ENCODE data around the gene MRPS25. TPM values are rescaled to one million over a fixed set of nuclear protein-coding genes. Genes with fewer than 3 reads are reported as not detected.

The MRPS25 gene
- total RNA-seq, 1 experiment from 2014 or later, result 60.6 TPM

DNA sequence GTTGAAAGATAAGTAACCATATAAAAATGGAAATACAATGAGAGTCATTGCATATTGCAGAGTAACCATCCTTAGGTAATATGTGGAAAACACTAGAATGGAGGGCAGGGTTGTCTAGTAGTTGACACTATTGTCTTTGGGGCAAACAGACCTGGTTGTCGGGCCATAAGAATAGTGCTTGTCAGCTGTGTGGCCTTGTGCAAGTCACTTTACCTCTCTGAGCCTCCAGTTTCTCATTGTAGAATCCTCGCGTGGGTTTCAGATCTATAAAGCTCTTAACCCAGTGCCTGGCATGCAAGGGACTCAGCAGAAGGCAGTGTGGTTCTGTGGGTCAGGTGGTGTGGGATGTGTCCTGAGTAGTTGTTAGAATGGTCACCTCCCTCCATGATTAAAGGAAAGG is 32.0 kb downstream of the MRPS25 start:
- H3K36me3 ChIP-seq (ENCODE audit: insufficient read depth, low read length), result peaks cover 7% of the 10 kb centered on the region

DNA sequence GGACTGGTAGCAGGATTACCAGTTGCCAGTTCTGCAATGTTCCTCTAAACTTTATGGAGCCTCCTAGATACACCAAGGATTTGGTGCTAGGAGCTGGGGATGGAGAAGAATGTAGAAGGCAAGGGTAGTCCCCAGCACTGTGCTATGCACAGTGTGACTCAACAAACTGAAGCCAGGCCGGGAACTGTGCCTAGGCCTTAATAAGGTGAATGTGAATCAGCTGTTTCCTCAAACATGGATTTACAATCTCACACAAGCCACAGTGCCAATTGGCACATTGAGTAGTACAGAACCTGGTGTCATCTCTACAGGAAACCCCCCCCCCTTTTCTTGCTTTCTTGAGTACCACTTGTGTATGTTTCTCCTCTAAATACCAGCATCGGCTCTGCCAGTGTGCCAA is 32.5 kb downstream of the MRPS25 start:
- no peak overlapping the region for H3K4me2 ChIP-seq (ENCODE audit: low read depth, low read length, poor library complexity, severe bottlenecking)
- H3K79me2 ChIP-seq (ENCODE audit: low read length), result no peaks in the 10 kb centered on the region
- H4K20me1 ChIP-seq (ENCODE audit: insufficient read depth, low read depth, low read length), result no peaks in the 10 kb centered on the region
- H3K9me2 ChIP-seq (replicated peaks; ENCODE audit: insufficient read depth, low read length), result no peaks in the 10 kb centered on the region
- H3K27ac ChIP-seq (ENCODE audit: low read length), result no peak overlapping the region
- H3K9ac ChIP-seq (ENCODE audit: low read length), result no peak overlapping the region
- H3K9me3 ChIP-seq (ENCODE audit: low read length), result no peaks in the 10 kb centered on the region
- H3K4me3 ChIP-seq (ENCODE audit: low read length), result no peak overlapping the region
- peaks cover 7% of the 10 kb centered on the region for H3K36me3 ChIP-seq (ENCODE audit: insufficient read depth, low read length)
- no peak overlapping the region for H2AFZ ChIP-seq (ENCODE audit: low read length)
- H3K4me1 ChIP-seq (ENCODE audit: low read length), result no peaks in the 10 kb centered on the region
- no peak for DNase-seq
- no peaks in the 10 kb centered on the region for H3K27me3 ChIP-seq (ENCODE audit: low read length)

More for the DNA sequence above, 32.0 kb downstream of the MRPS25 start:
- no peaks in the 10 kb centered on the region for H4K20me1 ChIP-seq (ENCODE audit: insufficient read depth, low read depth, low read length)
- no peak overlapping the region for H3K9ac ChIP-seq (ENCODE audit: low read length)
- H3K27ac ChIP-seq (ENCODE audit: low read length), result no peak overlapping the region
- H2AFZ ChIP-seq (ENCODE audit: low read length), result no peak overlapping the region
- H3K9me3 ChIP-seq (ENCODE audit: low read length), result no peaks in the 10 kb centered on the region
- no peaks in the 10 kb centered on the region for H3K27me3 ChIP-seq (ENCODE audit: low read length)
- H3K4me3 ChIP-seq (ENCODE audit: low read length), result no peak overlapping the region
- no peaks in the 10 kb centered on the region for H3K4me1 ChIP-seq (ENCODE audit: low read length)
- no peak overlapping the region for H3K4me2 ChIP-seq (ENCODE audit: low read depth, low read length, poor library complexity, severe bottlenecking)
- H3K79me2 ChIP-seq (ENCODE audit: low read length), result no peaks in the 10 kb centered on the region
- no peak for DNase-seq
- H3K9me2 ChIP-seq (replicated peaks; ENCODE audit: insufficient read depth, low read length), result no peaks in the 10 kb centered on the region

DNA sequence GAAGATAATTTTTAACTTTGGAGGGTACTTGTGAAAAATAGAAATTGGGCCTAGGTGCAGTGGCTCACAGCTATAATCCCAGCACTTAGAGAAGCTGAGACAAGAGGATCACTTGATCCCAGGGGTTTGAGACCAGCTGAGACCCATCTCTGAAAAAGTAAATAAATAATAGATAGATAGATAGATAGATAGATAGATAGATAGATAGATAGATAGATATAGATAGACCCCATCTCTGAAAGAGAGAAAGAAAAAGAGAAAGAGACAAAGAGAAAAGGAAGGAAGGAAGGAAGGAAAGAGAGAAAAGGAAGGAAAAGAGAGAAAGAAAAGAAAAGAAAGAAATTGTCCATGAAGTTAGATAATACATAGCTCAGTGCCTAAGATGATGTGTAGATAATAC is 35.5 kb downstream of the MRPS25 start:
- H3K4me3 ChIP-seq (ENCODE audit: low read length), result no peak overlapping the region
- no peaks in the 10 kb centered on the region for H3K27me3 ChIP-seq (ENCODE audit: low read length)
- no peaks in the 10 kb centered on the region for H3K9me2 ChIP-seq (replicated peaks; ENCODE audit: insufficient read depth, low read length)
- H3K9ac ChIP-seq (ENCODE audit: low read length), result no peak overlapping the region
- H3K9me3 ChIP-seq (ENCODE audit: low read length), result no peaks in the 10 kb centered on the region
- H4K20me1 ChIP-seq (ENCODE audit: insufficient read depth, low read depth, low read length), result no peaks in the 10 kb centered on the region
- no peak overlapping the region for H2AFZ ChIP-seq (ENCODE audit: low read length)
- no peaks in the 10 kb centered on the region for H3K79me2 ChIP-seq (ENCODE audit: low read length)
- peaks cover 21% of the 10 kb centered on the region for H3K36me3 ChIP-seq (ENCODE audit: insufficient read depth, low read length)
- no peak overlapping the region for H3K4me2 ChIP-seq (ENCODE audit: low read depth, low read length, poor library complexity, severe bottlenecking)
- H3K27ac ChIP-seq (ENCODE audit: low read length), result no peak overlapping the region
- H3K4me1 ChIP-seq (ENCODE audit: low read length), result no peaks in the 10 kb centered on the region
- DNase-seq, result no peak

DNA sequence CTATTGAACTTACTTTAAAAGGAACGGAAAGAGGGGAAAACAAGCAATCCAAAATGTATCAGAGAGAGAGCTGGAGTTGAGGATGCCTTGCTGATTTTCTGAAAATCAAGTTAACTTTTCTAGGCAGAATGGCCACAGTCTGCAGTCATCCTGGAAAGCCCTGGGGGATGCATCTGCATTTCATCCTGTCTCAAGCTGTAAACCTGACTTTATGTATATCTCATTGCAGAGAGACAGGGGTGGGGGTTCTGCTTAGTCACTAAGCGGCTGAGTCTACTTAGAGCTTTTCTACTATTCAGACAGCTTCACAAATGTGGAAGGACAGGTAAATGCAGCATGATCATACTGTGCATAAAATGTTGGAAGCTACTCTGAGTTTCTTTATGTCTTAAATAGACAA is 41.4 kb downstream of the MRPS25 start:
- H3K4me3 ChIP-seq (ENCODE audit: low read length), result no peak overlapping the region
- no peak overlapping the region for H3K4me2 ChIP-seq (ENCODE audit: low read depth, low read length, poor library complexity, severe bottlenecking)
- H3K36me3 ChIP-seq (ENCODE audit: insufficient read depth, low read length), result peaks cover 20% of the 10 kb centered on the region; the same call in 1 of the 2 replicates
- no peaks in the 10 kb centered on the region for H3K9me3 ChIP-seq (ENCODE audit: low read length)
- no peaks in the 10 kb centered on the region for H3K9me2 ChIP-seq (replicated peaks; ENCODE audit: insufficient read depth, low read length)
- no peaks in the 10 kb centered on the region for H3K27me3 ChIP-seq (ENCODE audit: low read length)
- no peaks in the 10 kb centered on the region for H3K4me1 ChIP-seq (ENCODE audit: low read length)
- no peaks in the 10 kb centered on the region for H3K79me2 ChIP-seq (ENCODE audit: low read length)
- H2AFZ ChIP-seq (ENCODE audit: low read length), result no peak overlapping the region
- H4K20me1 ChIP-seq (ENCODE audit: insufficient read depth, low read depth, low read length), result no peaks in the 10 kb centered on the region
- H3K27ac ChIP-seq (ENCODE audit: low read length), result no peak overlapping the region
- H3K9ac ChIP-seq (ENCODE audit: low read length), result no peak overlapping the region
- DNase-seq, result no peak

DNA sequence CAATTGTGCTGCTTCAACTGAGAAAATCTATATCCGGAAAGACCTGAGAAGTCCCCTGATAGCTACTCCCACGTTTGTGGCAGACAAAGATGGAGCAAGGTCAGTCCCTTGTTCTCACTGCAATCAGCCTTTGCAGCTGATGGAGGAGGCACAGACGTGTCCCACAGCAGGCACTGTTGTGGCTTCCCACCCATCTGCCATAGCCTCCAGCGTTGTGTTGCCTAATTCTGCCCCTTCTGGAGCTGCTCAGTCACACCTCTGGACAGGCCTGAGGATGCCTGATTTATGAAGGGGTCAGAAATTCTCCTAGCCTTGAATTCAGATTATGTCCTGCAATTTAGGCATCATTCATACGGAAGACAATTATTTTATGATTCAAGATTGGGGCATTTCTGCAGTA is 41.9 kb downstream of the MRPS25 start:
- H3K36me3 ChIP-seq (ENCODE audit: insufficient read depth, low read length), result peaks cover 20% of the 10 kb centered on the region; the same call in 1 of the 2 replicates
- H3K27ac ChIP-seq (ENCODE audit: low read length), result no peak overlapping the region
- H2AFZ ChIP-seq (ENCODE audit: low read length), result no peak overlapping the region
- H3K4me1 ChIP-seq (ENCODE audit: low read length), result no peaks in the 10 kb centered on the region
- H4K20me1 ChIP-seq (ENCODE audit: insufficient read depth, low read depth, low read length), result no peaks in the 10 kb centered on the region
- DNase-seq, result no peak
- no peak overlapping the region for H3K9ac ChIP-seq (ENCODE audit: low read length)
- no peaks in the 10 kb centered on the region for H3K79me2 ChIP-seq (ENCODE audit: low read length)
- no peak overlapping the region for H3K4me2 ChIP-seq (ENCODE audit: low read depth, low read length, poor library complexity, severe bottlenecking)
- H3K9me3 ChIP-seq (ENCODE audit: low read length), result no peaks in the 10 kb centered on the region
- H3K4me3 ChIP-seq (ENCODE audit: low read length), result no peak overlapping the region
- no peaks in the 10 kb centered on the region for H3K27me3 ChIP-seq (ENCODE audit: low read length)
- no peaks in the 10 kb centered on the region for H3K9me2 ChIP-seq (replicated peaks; ENCODE audit: insufficient read depth, low read length)

DNA sequence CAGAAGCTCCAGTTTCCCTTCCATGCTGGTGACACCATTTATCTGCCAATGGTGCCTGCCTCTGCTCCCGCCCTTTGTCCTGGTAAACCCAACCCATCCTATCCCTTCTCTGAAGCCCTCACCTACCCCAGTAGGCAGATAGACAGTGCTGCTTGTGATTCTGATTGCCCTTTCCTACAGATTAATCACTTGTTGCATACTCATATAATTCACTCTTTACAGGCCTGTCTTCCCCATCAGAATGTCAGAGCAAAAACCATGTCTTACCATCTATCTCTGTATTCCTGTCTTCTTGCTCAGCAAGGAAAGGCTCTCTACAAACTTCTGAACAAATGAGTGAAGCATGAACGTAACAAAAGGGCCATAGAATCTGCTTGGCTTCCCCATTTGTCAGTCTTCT is 47.9 kb downstream of the MRPS25 start:
- Histone ChIP-seq H3K79me2 (ENCODE audit: low read length) (no peaks in the 10 kb centered on the region; the same call in 1 of the 2 replicates), H4K20me1 (ENCODE audit: insufficient read depth, low read depth, low read length) (no peaks in the 10 kb centered on the region), H3K9ac (ENCODE audit: low read length) (no peak overlapping the region), H3K4me1 (ENCODE audit: low read length) (no peaks in the 10 kb centered on the region), H2AFZ (ENCODE audit: low read length) (no peak overlapping the region), H3K27ac (ENCODE audit: low read length) (no peak overlapping the region), H3K9me2 (replicated peaks; ENCODE audit: insufficient read depth, low read length) (no peaks in the 10 kb centered on the region), H3K4me3 (ENCODE audit: low read length) (no peak overlapping the region), H3K27me3 (ENCODE audit: low read length) (no peaks in the 10 kb centered on the region), H3K36me3 (ENCODE audit: insufficient read depth, low read length) (peaks cover 18% of the 10 kb centered on the region; the same call in 1 of the 2 replicates), H3K4me2 (ENCODE audit: low read depth, low read length, poor library complexity, severe bottlenecking) (no peak overlapping the region), H3K9me3 (ENCODE audit: low read length) (no peaks in the 10 kb centered on the region)
- DNase-seq, result no peak

DNA sequence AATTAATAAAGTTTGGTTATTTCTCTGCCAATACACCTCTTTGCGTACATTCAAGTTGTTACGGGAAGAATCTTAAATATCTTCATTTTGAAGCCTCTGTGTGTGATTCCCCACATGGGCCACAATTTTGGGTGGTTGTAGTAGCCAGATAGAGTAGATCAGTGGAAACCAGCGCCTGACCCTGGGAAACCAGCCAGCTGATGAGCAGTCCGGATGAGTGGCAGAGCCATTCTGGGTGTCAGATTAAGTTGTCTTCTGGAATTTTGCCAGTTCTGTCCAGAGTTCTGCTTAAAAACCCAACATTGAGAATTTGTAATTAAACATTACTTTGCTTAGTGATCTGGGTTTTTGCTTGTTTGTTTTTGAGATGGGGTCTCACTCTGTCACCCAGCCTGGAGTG is 49.7 kb downstream of the MRPS25 start:
- Histone ChIP-seq H3K79me2 (ENCODE audit: low read length) (no peaks in the 10 kb centered on the region; the same call in 1 of the 2 replicates), H3K9me3 (ENCODE audit: low read length) (no peaks in the 10 kb centered on the region), H2AFZ (ENCODE audit: low read length) (no peak overlapping the region), H4K20me1 (ENCODE audit: insufficient read depth, low read depth, low read length) (no peaks in the 10 kb centered on the region), H3K27me3 (ENCODE audit: low read length) (no peaks in the 10 kb centered on the region), H3K36me3 (ENCODE audit: insufficient read depth, low read length) (peaks cover 15% of the 10 kb centered on the region; the same call in 1 of the 2 replicates), H3K9ac (ENCODE audit: low read length) (no peak overlapping the region), H3K27ac (ENCODE audit: low read length) (no peak overlapping the region), H3K4me2 (ENCODE audit: low read depth, low read length, poor library complexity, severe bottlenecking) (no peak overlapping the region), H3K4me1 (ENCODE audit: low read length) (no peaks in the 10 kb centered on the region), H3K4me3 (ENCODE audit: low read length) (no peak overlapping the region), H3K9me2 (replicated peaks; ENCODE audit: insufficient read depth, low read length) (no peaks in the 10 kb centered on the region)
- no peak for DNase-seq

DNA sequence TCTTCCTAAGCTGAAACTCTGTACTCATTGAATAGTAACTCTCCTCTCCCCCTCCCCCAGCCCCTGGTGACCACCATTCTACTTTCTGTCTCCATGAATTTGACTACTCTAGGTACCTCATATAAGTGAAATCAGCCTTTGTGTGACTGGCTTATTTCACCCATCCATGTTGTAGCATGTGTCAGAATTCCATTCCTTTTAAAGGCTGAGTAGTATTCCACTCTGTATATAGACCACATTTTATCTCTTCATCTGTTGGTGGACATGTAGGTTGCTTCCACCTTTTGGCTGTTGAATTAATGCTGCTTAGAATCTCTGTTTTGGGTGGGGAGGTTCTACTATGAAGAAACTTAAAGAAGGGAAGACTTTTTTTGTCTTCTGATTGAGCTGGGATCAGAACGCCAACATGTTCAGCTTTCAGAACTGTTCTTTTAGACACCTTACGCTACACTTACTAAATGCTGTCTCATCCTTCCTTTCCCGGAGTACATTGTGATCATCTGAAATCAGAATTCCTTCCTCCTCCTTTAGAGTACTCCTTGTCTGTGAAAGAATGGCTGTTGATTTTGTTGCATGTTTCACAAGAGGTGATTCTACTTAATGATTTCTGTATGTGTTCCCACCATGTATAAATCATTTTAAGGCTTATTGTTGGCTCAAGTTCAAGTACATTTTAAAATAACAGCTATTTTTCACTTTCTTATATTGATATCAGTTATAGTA is 50.3 kb downstream of the MRPS25 start:
- no peaks in the 10 kb centered on the region for H4K20me1 ChIP-seq (ENCODE audit: insufficient read depth, low read depth, low read length)
- H3K36me3 ChIP-seq (ENCODE audit: insufficient read depth, low read length), result peaks cover 12% of the 10 kb centered on the region; the same call in 1 of the 2 replicates
- H3K9me2 ChIP-seq (replicated peaks; ENCODE audit: insufficient read depth, low read length), result no peaks in the 10 kb centered on the region
- H3K27ac ChIP-seq (ENCODE audit: low read length), result no peak overlapping the region
- H2AFZ ChIP-seq (ENCODE audit: low read length), result no peak overlapping the region
- H3K9ac ChIP-seq (ENCODE audit: low read length), result no peak overlapping the region
- H3K4me2 ChIP-seq (ENCODE audit: low read depth, low read length, poor library complexity, severe bottlenecking), result no peak overlapping the region
- H3K27me3 ChIP-seq (ENCODE audit: low read length), result no peaks in the 10 kb centered on the region
- H3K4me1 ChIP-seq (ENCODE audit: low read length), result no peaks in the 10 kb centered on the region
- H3K9me3 ChIP-seq (ENCODE audit: low read length), result no peaks in the 10 kb centered on the region
- H3K79me2 ChIP-seq (ENCODE audit: low read length), result no peaks in the 10 kb centered on the region; the same call in 1 of the 2 replicates
- DNase-seq, result no peak
- no peak overlapping the region for H3K4me3 ChIP-seq (ENCODE audit: low read length)
